GM13976 (cell line): ENCODE results near the gene LCP2.
"Not testable (repeated sequence)": the region's sequence is repeated elsewhere in the genome, so short reads cannot be mapped to it uniquely, and the experiment has no call there.

Experiments
- DNase-seq: peaks from one replicate; pipeline ENCODE4 v3.0.0; 2012; ENCODE audit warnings: low spot score
- CTCF ChIP-seq: IDR thresholded peaks from 2 replicates; pipeline ENCODE4 v1.5.1; 2012; ENCODE audit warnings: borderline replicate concordance, mild to moderate bottlenecking; ENCODE audit not compliant: insufficient read depth; ENCODE audit errors: extremely low read depth, missing control alignments, control extremely low read depth
- in situ Hi-C: fragments of 300-500 bp; cut with MboI; formaldehyde crosslinking; loops from one replicate; pipeline ENCODE4 v1.12.0; 2022; ENCODE audit warnings: low sequenced_read_pairs, mixed read lengths, inconsistent platforms; ENCODE audit not compliant: unreplicated experiment

Gene LCP2

DNA sequence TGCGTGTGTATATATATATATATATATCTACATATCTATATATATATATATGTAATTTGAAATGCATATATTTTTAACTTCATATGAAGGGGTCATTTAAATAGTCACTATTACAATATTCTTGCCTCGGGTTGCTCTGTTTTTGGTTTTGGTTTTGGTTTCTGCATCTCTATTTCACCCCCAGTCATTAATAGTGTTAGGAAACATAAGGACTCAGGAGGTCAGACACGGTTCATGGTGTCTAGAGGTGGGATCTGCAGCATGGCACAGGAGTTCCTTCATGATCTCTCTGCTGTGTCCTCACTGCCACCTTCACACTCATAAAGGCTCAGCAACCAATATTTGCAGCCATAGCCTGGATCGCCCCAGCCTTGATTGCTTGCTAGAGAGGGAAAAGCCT is 48.2 kb downstream of the LCP2 start:
- in situ Hi-C loops, result no loop called here
- DNase-seq, result no peak
- TF ChIP-seq CTCF, result no peak

GRCh38 chr5:170248931-170249227 is 48.7 kb downstream of the LCP2 start:
- in situ Hi-C loops, result not testable (repeated sequence)

GRCh38 chr5:170248172-170248930 is 49.2 kb downstream of the LCP2 start:
- no peak for TF ChIP-seq CTCF
- in situ Hi-C loops, result no loop called here
- DNase-seq, result no peak

More at GRCh38 chr5:170248931-170249227, 48.7 kb downstream of the LCP2 start:
- DNase-seq, result not testable (repeated sequence)

DNA sequence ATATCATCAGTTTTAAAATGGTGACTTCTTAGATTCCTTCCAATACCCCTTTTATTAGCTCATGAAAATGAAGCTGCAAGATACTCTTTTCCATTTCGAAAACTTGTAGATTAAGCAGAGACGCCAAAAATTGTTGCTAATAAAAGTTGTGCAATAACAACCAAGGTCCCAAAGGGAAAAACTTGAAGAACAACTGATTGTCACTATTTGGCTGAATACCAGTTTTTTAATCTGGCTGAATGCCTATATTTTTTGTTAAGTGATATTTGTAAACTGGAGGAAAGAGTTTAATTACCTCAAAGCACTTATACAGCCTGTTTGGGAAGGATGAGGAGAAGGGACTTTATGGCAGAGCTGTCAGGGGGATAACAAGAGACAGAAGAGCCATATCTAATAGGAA is 50.2 kb downstream of the LCP2 start:
- TF ChIP-seq CTCF, result no peak
- in situ Hi-C loops, result no loop called here
- no peak for DNase-seq

DNA sequence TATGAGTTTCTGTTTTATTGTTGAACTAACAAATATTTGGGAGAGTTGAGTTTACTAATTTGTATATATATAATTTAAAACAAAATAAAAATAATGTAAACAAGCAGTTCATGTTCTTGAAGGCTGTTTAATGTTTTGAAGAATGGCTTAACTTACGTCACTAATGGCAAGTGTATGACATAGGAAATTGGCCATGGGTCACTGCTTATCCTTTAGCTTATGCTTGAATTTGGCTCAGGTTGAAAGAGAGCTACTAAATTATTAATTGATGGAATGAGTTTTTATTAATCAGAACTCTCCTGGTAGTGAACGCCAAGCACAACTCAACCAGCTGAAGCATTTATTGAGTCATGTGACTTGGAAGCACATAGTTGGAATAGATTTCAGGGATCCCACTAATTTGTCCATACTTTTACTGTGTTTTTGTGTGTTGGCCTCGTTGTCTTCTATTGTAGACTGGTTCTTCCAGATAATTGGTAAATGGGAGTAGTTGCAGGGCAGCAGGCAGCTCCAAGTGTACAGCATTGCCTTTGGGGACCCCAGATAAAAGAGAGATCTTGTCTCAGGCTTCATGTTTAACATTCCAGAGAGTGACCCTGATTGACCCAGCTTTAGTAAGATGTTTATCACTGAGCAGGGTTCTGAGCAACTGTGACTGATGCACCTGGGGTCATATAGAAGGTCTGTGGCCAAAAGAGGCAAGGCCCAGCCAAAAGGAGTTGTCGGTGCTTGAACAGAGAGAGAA is 51.3 kb downstream of the LCP2 start:
- no peak for DNase-seq
- in situ Hi-C loops, result no loop called here
- no peak for TF ChIP-seq CTCF

DNA sequence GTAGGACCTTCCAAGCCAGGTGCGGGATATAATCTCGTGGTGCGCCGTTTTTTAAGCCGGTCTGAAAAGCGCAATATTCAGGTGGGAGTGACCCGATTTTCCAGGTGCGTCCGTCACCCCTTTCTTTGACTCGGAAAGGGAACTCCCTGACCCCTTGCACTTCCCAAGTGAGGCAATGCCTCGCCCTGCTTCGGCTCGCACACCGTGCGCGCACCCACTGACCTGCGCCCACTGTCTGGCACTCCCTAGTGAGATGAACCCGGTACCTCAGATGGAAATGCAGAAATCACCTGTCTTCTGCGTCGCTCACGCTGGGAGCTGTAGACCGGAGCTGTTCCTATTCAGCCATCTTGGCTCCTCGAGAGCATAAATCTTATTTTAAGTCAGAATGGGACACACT is 52.1 kb downstream of the LCP2 start:
- in situ Hi-C loops, DNase-seq: not testable (repeated sequence)

DNA sequence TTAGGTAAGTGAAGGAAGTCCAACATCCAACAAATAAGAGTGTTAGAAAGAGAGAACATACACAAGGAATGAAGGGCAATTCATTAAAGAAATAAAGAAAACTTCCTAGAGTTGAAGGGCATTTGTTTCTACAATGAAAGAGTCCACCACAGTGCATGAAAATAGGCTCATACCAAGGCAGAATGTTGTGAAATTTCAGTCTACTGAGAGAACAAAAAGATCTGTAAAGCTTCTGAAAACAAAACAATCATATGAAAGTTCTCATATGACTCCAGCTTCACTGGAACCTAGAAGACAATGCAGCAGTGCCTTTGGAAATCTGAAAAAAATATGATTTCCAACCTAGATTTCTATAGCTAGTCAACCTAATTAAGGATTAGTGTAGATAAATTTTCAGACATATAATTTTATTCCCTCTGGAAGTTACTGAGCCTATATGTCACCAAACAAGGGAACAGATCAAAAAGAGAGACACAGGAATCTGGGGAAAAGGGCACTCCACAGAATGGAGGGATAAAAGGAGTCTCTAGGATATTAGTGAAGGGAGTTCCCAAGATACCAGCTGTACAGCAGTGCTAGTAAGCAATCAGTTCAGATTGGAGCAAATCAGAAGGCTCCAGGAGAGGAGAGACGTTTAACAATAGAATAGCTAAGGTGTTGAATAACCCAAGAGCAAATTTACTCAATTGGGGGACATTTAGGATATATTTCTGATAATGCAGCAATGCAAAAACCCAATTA is 59.0 kb downstream of the LCP2 start:
- in situ Hi-C loops, result no loop called here
- no peak for DNase-seq
- no peak for TF ChIP-seq CTCF
